ENCODE results near the gene PPP1R14B.

DNA sequence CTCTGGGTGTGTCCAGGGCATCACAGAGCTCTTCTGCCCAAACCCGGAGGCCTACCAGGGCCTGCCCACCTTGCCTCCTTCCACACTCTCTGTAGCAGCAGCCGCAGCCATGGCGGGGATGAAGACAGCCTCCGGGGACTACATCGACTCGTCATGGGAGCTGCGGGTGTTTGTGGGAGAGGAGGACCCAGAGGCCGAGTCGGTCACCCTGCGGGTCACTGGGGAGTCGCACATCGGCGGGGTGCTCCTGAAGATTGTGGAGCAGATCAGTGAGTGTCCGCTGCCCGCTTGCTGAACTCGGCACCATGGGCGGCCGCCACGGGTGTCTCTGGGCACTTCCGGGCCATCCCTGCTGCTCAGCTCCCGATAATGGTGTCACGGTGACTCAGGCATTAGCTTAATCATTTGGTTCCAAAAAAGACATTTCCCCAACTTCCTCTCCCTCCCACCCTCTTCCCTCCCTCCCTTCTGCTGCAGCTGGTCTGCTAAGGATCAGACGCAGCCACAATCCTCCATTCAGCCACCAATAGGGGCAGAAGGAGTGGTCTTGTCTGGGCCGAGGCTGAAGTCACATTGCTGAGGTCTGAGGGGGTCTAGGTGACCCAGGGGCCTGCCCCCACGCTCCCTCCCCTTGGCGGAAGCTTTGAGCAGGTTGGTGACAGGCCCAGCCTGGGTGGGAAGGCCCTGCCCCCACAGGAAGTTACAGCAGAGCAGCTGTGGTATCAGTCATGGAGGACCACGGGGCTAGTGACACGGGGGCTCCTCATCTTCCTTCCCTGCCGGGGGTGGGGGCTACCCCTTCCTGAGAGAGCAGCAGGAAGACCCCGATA is 39.3 kb downstream of the PPP1R14B start:
- no peak for TF ChIP-seq POLR2AphosphoS5 (IDR thresholded peaks at IDR 0.05)
- TF ChIP-seq, protein P1, sequence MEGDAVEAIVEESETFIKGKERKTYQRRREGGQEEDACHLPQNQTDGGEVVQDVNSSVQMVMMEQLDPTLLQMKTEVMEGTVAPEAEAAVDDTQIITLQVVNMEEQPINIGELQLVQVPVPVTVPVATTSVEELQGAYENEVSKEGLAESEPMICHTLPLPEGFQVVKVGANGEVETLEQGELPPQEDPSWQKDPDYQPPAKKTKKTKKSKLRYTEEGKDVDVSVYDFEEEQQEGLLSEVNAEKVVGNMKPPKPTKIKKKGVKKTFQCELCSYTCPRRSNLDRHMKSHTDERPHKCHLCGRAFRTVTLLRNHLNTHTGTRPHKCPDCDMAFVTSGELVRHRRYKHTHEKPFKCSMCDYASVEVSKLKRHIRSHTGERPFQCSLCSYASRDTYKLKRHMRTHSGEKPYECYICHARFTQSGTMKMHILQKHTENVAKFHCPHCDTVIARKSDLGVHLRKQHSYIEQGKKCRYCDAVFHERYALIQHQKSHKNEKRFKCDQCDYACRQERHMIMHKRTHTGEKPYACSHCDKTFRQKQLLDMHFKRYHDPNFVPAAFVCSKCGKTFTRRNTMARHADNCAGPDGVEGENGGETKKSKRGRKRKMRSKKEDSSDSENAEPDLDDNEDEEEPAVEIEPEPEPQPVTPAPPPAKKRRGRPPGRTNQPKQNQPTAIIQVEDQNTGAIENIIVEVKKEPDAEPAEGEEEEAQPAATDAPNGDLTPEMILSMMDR (IDR thresholded peaks at IDR 0.05): no peak
- peak in 1 of 2 donors; percentile 22 for TF ChIP-seq POLR2A (IDR thresholded peaks at IDR 0.05)
